Esophagus squamous epithelium (tissue), 5 donors: ENCODE results near the gene NRIP1. TPM values are rescaled to one million over a fixed set of nuclear protein-coding genes. Genes with fewer than 3 reads are reported as not detected.

ENCODE experiments used
- DNase-seq: peaks from one replicate; lab custom pipeline; 2025; lab: John Stamatoyannopoulos, UW
- H3K27ac ChIP-seq, 4 donors: fragments of 200-600 bp; sonication (generic); one replicate each; pipeline ENCODE4 v1.5.1; 2016 to 2019; ENCODE audit warnings: mild to moderate bottlenecking in 1 of 4
- H3K27me3 ChIP-seq, 4 donors: fragments of 200-600 bp; sonication (generic); 1 replicate in 3 of 4; 2 replicates in 1 of 4; pipeline versions ENCODE4 v1.5.1 to v1.6.0; 2017 to 2021; ENCODE audit warnings: antibody characterized with exemption in 1 of 4
- H3K36me3 ChIP-seq, 3 donors: fragments of 200-600 bp; sonication (generic); one replicate each; pipeline ENCODE4 v1.5.1; 2016 to 2019
- H3K4me1 ChIP-seq, 3 donors: fragments of 200-600 bp; sonication (generic); one replicate each; pipeline ENCODE4 v1.5.1; 2017 to 2019
- H3K4me3 ChIP-seq, 4 donors: fragments of 200-600 bp; sonication (generic); 1 replicate in 3 of 4; 2 replicates in 1 of 4; pipeline ENCODE4 v1.5.1; 2016 to 2019; ENCODE audit warnings: mild to moderate bottlenecking in 2 of 4, moderate library complexity in 1 of 4
- H3K9me3 ChIP-seq, 3 donors: fragments of 200-600 bp; sonication (generic); one replicate each; pipeline ENCODE4 v1.5.1; 2016 to 2019
- CTCF ChIP-seq, 6 experiments: fragments of 450-650 bp in 4 of 6; fragments of 200-600 bp in 2 of 6; sonication (generic) in 2 of 6; IDR thresholded peaks; one replicate each; pipeline ENCODE4 v1.5.1; 2016 to 2019; ENCODE audit warnings: antibody characterized with exemption in 6 of 6, mild to moderate bottlenecking in 4 of 6, moderate library complexity in 4 of 6
- POLR2A ChIP-seq, 4 donors: fragments of 450-650 bp; IDR thresholded peaks; one replicate each; pipeline ENCODE4 v1.6.1; 2017; ENCODE audit warnings: antibody characterized with exemption in 4 of 4, mild to moderate bottlenecking in 4 of 4, moderate library complexity in 3 of 4
- WGBS, 2 donors: methylation state at CpG; one replicate each; pipeline ENCODE4 v1.1.5; 2018; 5-methylcytosine and 5-hydroxymethylcytosine counted together
- intact Hi-C: fragments of 100-400 bp; cut with DNase I; formaldehyde crosslinking; loops from one replicate; pipeline ENCODE4 v1.15.0; 2022
- total RNA-seq, 4 donors: library from RNA; depleted of rRNA; stranded (reverse); fragments of >200 nt; gene quantifications; one replicate each; pipeline ENCODE4 v1.1.0, GENCODE V29; 2016
- donor health status: DM: yes; HTN: yes; CAD: no.

Gene NRIP1
- total RNA-seq, 4 donors from 2014 or later, result 13.2 to 37.0 (median 31.1) TPM

GRCh38 chr21:15080526-15080925 is 15.7 kb upstream of the NRIP1 start:
- 45 to 61% methylated on average over 2 of the region's 2 CpGs for WGBS, 2 donors
- Histone ChIP-seq H3K27ac (no peak overlapping the region), H3K36me3 (no peaks in the 10 kb centered on the region), H3K27me3 (no peaks in the 10 kb centered on the region), H3K4me3 (no peak overlapping the region), H3K4me1 (no peaks in the 10 kb centered on the region), H3K9me3 (no peaks in the 10 kb centered on the region)
- intact Hi-C loops, result no loop called here
- no peak for DNase-seq
- no peak for TF ChIP-seq POLR2A (IDR thresholded peaks at IDR 0.05)
- TF ChIP-seq CTCF (IDR thresholded peaks at IDR 0.05), result no peak

GRCh38 chr21:15079269-15079668 is 14.5 kb upstream of the NRIP1 start:
- DNase-seq, result no peak
- no peak for TF ChIP-seq POLR2A (IDR thresholded peaks at IDR 0.05)
- no peak for TF ChIP-seq CTCF (IDR thresholded peaks at IDR 0.05)
- H3K4me3 ChIP-seq, result no peak overlapping the region
- WGBS, 2 donors, result 81 to 94% methylated on average over 4 to 10 of the region's 10 CpGs
- H3K4me1 ChIP-seq, result no peaks in the 10 kb centered on the region
- no peaks in the 10 kb centered on the region for H3K27me3 ChIP-seq
- intact Hi-C loops, result no loop called here
- H3K9me3 ChIP-seq, result no peaks in the 10 kb centered on the region
- H3K27ac ChIP-seq, result no peak overlapping the region
- H3K36me3 ChIP-seq, result no peaks in the 10 kb centered on the region

- no peak for DNase-seq
- Histone ChIP-seq H3K9me3 (no peaks in the 10 kb centered on the region), H3K4me1 (no peaks in the 10 kb centered on the region), H3K4me3 (no peak overlapping the region), H3K36me3 (no peaks in the 10 kb centered on the region), H3K27me3 (no peaks in the 10 kb centered on the region), H3K27ac (no peak overlapping the region)
- intact Hi-C loops, result no loop called here
- TF ChIP-seq POLR2A (IDR thresholded peaks at IDR 0.05) (no peak), CTCF (IDR thresholded peaks at IDR 0.05) (no peak)
- 53 to 57% methylated on average over 2 of the region's 2 CpGs for WGBS, 2 donors
Measured at GRCh38 chr21:15078180-15078579, 13.4 kb upstream of the NRIP1 start.

GRCh38 chr21:15077529-15078145 is 12.8 kb upstream of the NRIP1 start:
- TF ChIP-seq CTCF (IDR thresholded peaks at IDR 0.05) (no peak), POLR2A (IDR thresholded peaks at IDR 0.05) (no peak)
- Histone ChIP-seq H3K4me1 (no peaks in the 10 kb centered on the region), H3K9me3 (no peaks in the 10 kb centered on the region), H3K4me3 (no peak overlapping the region), H3K27me3 (no peaks in the 10 kb centered on the region), H3K36me3 (no peaks in the 10 kb centered on the region), H3K27ac (no peak overlapping the region)
- no peak for DNase-seq
- intact Hi-C loops, result no loop called here
- WGBS, 2 donors, result 67 to 68% methylated on average over 4 of the region's 4 CpGs

- TF ChIP-seq CTCF (IDR thresholded peaks at IDR 0.05) (no peak), POLR2A (IDR thresholded peaks at IDR 0.05) (no peak)
- 87 to 89% methylated on average over 2 of the region's 2 CpGs for WGBS, 2 donors
Measured at GRCh38 chr21:15076730-15077129, 11.9 kb upstream of the NRIP1 start.

More at GRCh38 chr21:15076730-15077129, 11.9 kb upstream of the NRIP1 start:
- Histone ChIP-seq H3K9me3 (no peaks in the 10 kb centered on the region), H3K4me1 (no peaks in the 10 kb centered on the region), H3K27me3 (no peaks in the 10 kb centered on the region), H3K36me3 (no peaks in the 10 kb centered on the region), H3K4me3 (no peak overlapping the region), H3K27ac (no peak overlapping the region)
- intact Hi-C loops, result no loop called here
- no peak for DNase-seq
